ENCODE results near the gene RANBP9. TPM values are rescaled to one million over a fixed set of nuclear protein-coding genes. Genes with fewer than 3 reads are reported as not detected.

The RANBP9 gene
- total and polyA plus RNA-seq, 2 experiments from 2014 or later, result 12.1 to 31.8 TPM

GRCh38 chr6:13660273-13660672 lies 51.4 kb downstream of the RANBP9 start:
- Histone ChIP-seq H3K4me1 (ENCODE audit: insufficient read depth) (peaks cover 13% of the 10 kb centered on the region; the same call in 1 of the 2 replicates), H3K4me2 (no peak overlapping the region), H3K9me2 (ENCODE audit: insufficient read depth) (no peaks in the 10 kb centered on the region), H3K36me3 (ENCODE audit: insufficient read depth) (no peaks in the 10 kb centered on the region), H4K20me1 (replicated peaks; ENCODE audit: insufficient read depth) (peaks cover 6% of the 10 kb centered on the region), H3F3A (replicated peaks; ENCODE audit: low read depth) (no peaks in the 10 kb centered on the region), H3K27me3 (ENCODE audit: insufficient read depth) (no peaks in the 10 kb centered on the region), H3K27ac (ENCODE audit: low read depth) (no peak overlapping the region), H3K4me3 (no peak overlapping the region), H3K79me2 (replicated peaks; ENCODE audit: insufficient read depth) (peaks cover 69% of the 10 kb centered on the region), H2AFZ (no peak overlapping the region)
- DNase-seq (ENCODE audit: low spot score) (no peak), ATAC-seq (no peak)
- no peaks in the 10 kb centered on the region for H3K36me3 Mint-ChIP-seq (ENCODE audit: low read depth)
- H3K27ac Mint-ChIP-seq, result no peak overlapping the region
- H3K4me1 Mint-ChIP-seq, result peaks cover 36% of the 10 kb centered on the region
- H3K9me3 Mint-ChIP-seq, result no peaks in the 10 kb centered on the region
- no peak overlapping the region for H3K4me3 Mint-ChIP-seq
- TF ChIP-seq ZNF331 (CRISPR knock-in tag; IDR thresholded peaks at IDR 0.05; ENCODE audit: low read depth) (no peak), NANOG (IDR thresholded peaks at IDR 0.05; ENCODE audit: borderline replicate concordance) (no peak), EZH2phosphoT487 (IDR thresholded peaks at IDR 0.05; ENCODE audit: unreplicated experiment) (no peak), CREB1 (CRISPR knock-in tag; IDR thresholded peaks at IDR 0.05; ENCODE audit: low read depth) (no peak), JUNB (IDR thresholded peaks at IDR 0.05; ENCODE audit: unreplicated experiment) (no peak), EZH2 (IDR thresholded peaks at IDR 0.05; ENCODE audit: low read depth, unreplicated experiment) (no peak), STAT1 (IDR thresholded peaks at IDR 0.05; ENCODE audit: unreplicated experiment) (no peak), REST (IDR thresholded peaks at IDR 0.05; ENCODE audit: unreplicated experiment) (no peak), ZNF114 (CRISPR knock-in tag; IDR thresholded peaks at IDR 0.05) (no peak), POLR2AphosphoS5 (IDR thresholded peaks at IDR 0.05; ENCODE audit: low read depth) (no peak), CTCF (conservative IDR thresholded peaks at IDR 0.05; ENCODE audit: low read depth in 2 of 2) (no peak), ZNF462 (CRISPR knock-in tag; IDR thresholded peaks at IDR 0.05) (no peak), ETS1 (IDR thresholded peaks at IDR 0.05) (no peak)
- no peaks in the 10 kb centered on the region for H3K27me3 Mint-ChIP-seq (ENCODE audit: insufficient read depth, low read depth, poor library complexity)
